DLD1 (cell line): ENCODE results near the gene PARD3B.

Experiments used
- in situ Hi-C: cut with HindIII; loops from 2 replicates; pipeline ENCODE4 v1.10.0; 2017; ENCODE audit warnings: low sequenced_read_pairs

The PARD3B gene

GRCh38 chr2:204984518-204984917 is 439.2 kb downstream of the PARD3B start:
- in situ Hi-C loops: no loop called here

- in situ Hi-C loops: no loop called here
Measured at GRCh38 chr2:204986641-204987040, 441.4 kb downstream of the PARD3B start.

GRCh38 chr2:204988836-204989235 is 443.6 kb downstream of the PARD3B start:
- in situ Hi-C loops: no loop called here

GRCh38 chr2:204989877-204990276 is 444.6 kb downstream of the PARD3B start:
- in situ Hi-C loops: no loop called here

GRCh38 chr2:205001300-205001966 is 456.2 kb downstream of the PARD3B start:
- in situ Hi-C loops: no loop called here

- in situ Hi-C loops: no loop called here
Measured at GRCh38 chr2:205002390-205002789, 457.1 kb downstream of the PARD3B start.

GRCh38 chr2:205003288-205003687 is 458.0 kb downstream of the PARD3B start:
- in situ Hi-C loops: no loop called here

DNA sequence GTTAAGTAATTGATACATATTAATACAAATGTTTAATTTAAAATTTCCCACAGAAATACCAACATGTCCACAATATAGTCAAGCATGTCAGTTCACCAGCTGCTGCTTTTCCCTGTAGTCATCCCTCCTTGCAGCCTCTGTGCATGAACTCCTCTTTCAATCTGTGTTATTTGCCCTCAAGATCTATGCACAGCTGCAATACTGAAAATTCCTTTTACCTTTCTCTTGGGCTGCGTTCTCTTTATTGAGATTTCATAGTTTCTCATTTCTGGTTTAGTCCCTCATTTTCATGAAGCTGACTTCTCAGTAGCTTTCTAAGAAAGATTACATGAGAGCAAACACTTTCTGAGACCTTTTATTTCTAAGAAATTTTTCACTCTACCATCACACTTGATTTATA is 464.9 kb downstream of the PARD3B start:
- in situ Hi-C loops: no loop called here

DNA sequence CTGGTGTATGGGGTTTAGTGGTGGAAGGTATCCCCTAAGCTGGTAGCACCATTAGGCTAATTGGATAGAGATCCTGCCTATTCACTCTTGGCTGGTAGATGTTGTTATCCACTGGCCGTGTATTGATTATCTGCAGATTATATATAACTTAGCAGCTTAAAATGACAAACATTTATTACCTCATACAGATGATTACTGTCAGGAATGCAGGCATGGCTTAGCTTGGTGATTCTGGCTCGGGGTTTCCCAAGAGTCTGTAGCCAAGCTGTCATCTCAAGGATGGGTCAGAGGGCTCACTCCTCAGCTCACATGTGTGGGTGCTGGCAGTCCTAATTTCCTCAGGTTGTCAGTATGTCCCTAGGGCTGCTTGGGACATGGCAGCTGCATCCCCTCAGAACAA is 465.8 kb downstream of the PARD3B start:
- in situ Hi-C loops: no loop called here

GRCh38 chr2:205012961-205013360 is 467.7 kb downstream of the PARD3B start:
- in situ Hi-C loops: no loop called here

DNA sequence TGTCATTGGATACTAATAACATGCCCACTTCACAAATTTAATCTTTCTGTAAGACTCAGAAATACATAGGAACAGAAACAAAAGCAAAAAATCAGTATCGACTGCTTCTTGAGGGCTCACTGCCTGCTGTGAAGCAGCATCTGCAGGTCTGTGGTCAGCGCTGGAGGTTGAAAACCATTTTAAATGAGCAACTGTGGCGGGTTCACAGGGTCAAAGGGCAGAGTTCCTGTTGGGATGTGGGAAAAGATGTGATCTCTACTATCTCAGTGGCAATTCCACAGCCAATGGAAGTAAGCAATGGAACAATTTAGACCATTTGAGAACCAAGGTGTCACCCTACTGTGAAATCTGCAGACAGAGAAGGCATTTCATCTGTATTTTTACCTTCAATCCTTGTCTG is 468.3 kb downstream of the PARD3B start:
- in situ Hi-C loops: no loop called here

DNA sequence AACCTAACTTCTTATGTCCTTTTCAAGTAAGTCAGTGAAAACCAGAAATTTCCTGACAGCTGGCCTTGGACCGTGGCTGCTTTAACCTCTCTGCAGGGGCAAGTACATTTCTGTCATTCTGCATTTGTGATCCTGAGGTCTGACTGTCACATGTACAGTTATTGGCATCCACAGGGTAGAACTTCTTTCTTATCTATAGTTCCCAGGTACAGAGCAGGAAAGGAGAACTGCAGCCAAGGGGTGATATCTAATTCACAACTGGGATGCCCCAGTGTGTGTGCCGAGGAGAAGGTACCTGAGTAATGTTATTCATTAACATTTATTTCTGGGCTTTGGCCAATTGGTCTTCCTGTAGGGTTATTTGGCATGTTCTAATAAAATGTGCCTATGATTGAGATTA is 468.9 kb downstream of the PARD3B start:
- in situ Hi-C loops: no loop called here

GRCh38 chr2:205017381-205017780 is 472.1 kb downstream of the PARD3B start:
- in situ Hi-C loops: no loop called here

- in situ Hi-C loops: no loop called here
Measured at GRCh38 chr2:205017912-205018311, 472.6 kb downstream of the PARD3B start.

- in situ Hi-C loops: no loop called here
Measured at GRCh38 chr2:205020673-205021072, 475.4 kb downstream of the PARD3B start.

DNA sequence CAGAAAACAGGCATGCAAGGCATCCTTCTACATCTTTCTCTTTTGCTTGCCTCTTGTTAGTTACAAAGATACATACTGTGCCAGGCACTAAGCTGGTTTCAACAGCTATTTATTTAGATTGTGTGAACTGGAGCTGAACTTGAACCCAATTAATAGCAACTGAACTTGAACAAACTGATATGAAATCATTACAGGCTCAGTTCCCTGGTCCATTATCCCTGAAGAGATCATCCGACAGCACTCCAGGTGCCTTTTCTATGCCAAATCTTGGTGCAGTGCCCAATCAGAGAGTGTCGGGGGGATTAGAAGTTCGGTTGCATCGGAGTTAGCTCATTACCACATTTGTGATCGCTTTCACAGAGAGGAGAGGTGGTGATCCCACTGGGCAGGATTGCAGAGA is 477.6 kb downstream of the PARD3B start:
- in situ Hi-C loops: no loop called here

DNA sequence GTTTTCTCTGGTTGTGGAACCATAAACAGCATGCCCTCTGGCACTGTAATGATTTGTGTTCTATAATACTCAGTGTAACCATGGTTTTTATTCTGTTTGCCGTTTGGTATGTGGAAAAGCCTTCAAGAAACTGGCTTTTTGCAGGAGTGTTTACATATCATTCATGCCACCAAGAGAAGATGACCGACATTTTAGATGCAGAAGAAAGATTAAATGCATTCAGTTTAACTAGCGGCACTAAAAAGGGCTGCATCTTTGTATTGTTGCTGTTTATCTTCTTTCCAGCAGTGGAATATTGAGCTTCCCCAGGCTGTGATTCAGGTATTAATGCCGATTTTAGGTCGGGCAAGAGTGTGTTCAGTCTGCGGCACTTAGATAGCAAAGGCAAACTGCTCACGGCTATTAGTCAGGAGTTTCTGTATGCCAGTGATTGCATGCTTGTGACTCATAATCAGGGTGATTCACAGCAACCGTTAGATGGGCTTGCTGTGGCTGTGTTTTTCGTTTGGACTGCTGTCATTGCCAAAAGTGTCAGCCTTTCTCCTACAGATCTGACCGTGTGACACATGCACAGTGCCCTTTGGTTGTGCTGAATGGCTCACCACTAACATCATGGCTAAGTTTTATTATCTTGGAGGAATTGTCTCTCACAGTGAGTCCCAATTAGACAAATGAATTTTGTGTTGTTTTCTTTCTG is 479.7 kb downstream of the PARD3B start:
- in situ Hi-C loops: no loop called here

DNA sequence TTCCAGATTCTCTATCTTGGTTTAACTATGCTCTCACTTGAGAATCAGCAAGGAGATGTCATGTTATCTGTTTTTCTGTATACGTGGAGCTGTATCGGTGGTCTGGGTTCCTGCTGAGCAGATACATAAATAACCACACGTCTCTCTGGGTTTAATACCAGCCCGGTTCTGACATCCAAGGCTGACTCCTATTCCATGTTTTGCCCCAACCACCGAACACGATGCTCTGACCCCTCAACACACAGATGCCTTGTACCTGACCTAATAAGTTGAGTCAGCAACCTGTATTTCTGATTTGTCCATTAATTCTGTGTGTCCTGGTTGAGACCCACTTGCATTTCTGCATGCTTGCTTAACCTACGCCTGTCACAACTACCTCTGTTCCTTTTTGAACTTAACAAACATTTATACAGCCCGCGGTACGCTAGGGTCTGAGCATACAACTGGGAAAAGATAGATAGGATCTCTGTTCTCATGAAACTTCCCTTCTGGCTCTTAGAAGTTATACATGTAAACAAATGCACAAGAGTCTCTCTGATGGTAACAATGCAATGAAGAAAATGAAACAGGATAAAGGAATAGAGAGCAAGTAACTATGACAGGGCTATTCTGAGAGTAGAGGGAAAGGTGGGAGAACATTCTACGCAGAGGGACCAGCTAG is 480.4 kb downstream of the PARD3B start:
- in situ Hi-C loops: no loop called here

- in situ Hi-C loops: no loop called here
Measured at GRCh38 chr2:205030695-205031094, 485.4 kb downstream of the PARD3B start.

- in situ Hi-C loops: no loop called here
Measured at GRCh38 chr2:205032093-205032551, 486.8 kb downstream of the PARD3B start.

- in situ Hi-C loops: no loop called here
Measured at GRCh38 chr2:205033431-205033830, 488.2 kb downstream of the PARD3B start.

DNA sequence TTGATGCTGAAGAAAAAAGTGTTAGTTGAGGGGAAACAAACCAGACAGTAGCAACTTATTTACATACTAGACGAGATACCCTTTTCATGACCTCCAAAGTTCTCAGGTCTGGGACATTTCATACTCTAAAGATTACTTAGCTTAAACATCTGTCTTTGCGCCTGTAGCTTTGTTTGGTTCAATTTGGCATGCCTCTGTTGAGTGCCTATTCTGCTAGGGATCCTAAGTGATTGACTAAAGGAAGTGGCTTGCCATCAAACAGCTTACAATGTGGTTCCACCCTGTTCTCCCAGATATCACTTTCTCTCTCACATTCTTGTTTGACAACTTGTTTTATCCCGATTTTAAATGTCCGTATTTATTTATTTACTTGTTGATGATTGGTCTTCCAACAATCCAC is 488.8 kb downstream of the PARD3B start:
- in situ Hi-C loops: no loop called here
